GM12878 (cell line): ENCODE results near the gene TSKU. TPM values are rescaled to one million over a fixed set of nuclear protein-coding genes. Genes with fewer than 3 reads are reported as not detected.
"Not testable (repeated sequence)": the region's sequence is repeated elsewhere in the genome, so short reads cannot be mapped to it uniquely, and the experiment has no call there.

Experiments
- ATAC-seq: fragments of 200-7000 bp; cut with Tn5 transposase; 3 replicates; pipeline ENCODE4 v1.9.1; 2020; ENCODE audit warnings: mild to moderate bottlenecking, moderate library complexity
- BruUV-seq: library from RNA; stranded (reverse); fragments of 400-500 nt; replicated peaks from 2 replicates; lab custom pipeline; 2021; lab: Mats Ljungman, UMichigan
- CTCF ChIA-PET: fragments of 300-600 bp; sonication (Branson Sonifier 250); formaldehyde crosslinking; extraction: SDS; loops from one replicate; lab custom pipeline; 2021; ENCODE audit warnings: inconsistent platforms; lab: Yijun Ruan, JAX
- POLR2A ChIA-PET: fragments of 350-600 bp; formaldehyde crosslinking; extraction: SDS; loops from one replicate; lab custom pipeline; 2021; ENCODE audit warnings: inconsistent platforms; lab: Charles Lee
- RAD21 ChIA-PET: fragments of 300-600 bp; sonication (Branson Sonifier 250); formaldehyde crosslinking; loops from one replicate; lab custom pipeline; 2023; ENCODE audit warnings: antibody characterized with exemption; ENCODE audit not compliant: unreplicated experiment; lab: Charles Lee
- SMC1A ChIA-PET: fragments of 300-600 bp; sonication (Branson Sonifier 250); formaldehyde crosslinking; loops from one replicate; lab custom pipeline; 2023; ENCODE audit not compliant: unreplicated experiment, uncharacterized antibody; lab: Charles Lee
- DNase-seq: peaks from one replicate; pipeline ENCODE4 v3.0.0-alpha.2; 2011; ENCODE audit warnings: low read depth, low spot score
- FAIRE-seq: peaks from 3 replicates; lab custom pipeline; 2011; peaks lifted over from hg19 to GRCh38; lab: Jason Lieb, UNC
- H2AFZ ChIP-seq: 2 replicates; pipeline ENCODE4 v1.6.0; 2011; ENCODE audit warnings: low read depth, low read length, control low read depth; ENCODE audit not compliant: control insufficient read depth
- H3K27ac ChIP-seq: 2 replicates; pipeline ENCODE4 v1.5.1; 2011; ENCODE audit warnings: control low read depth; ENCODE audit not compliant: control insufficient read depth, insufficient read depth
- H3K27me3 ChIP-seq, 2 experiments: replicated peaks in 1 of 2; 2 replicates each; pipeline versions ENCODE4 v1.6.0 to v1.6.1; 2011; ENCODE audit warnings: low read length in 1 of 2; ENCODE audit not compliant: control insufficient read depth in 2 of 2, insufficient read depth in 2 of 2
- H3K36me3 ChIP-seq, 2 experiments: 2 replicates each; pipeline ENCODE4 v1.5.1; 2011; ENCODE audit warnings: low read length in 1 of 2; ENCODE audit not compliant: control insufficient read depth in 2 of 2, insufficient read depth in 2 of 2
- H3K4me1 ChIP-seq: 2 replicates; pipeline ENCODE4 v1.6.1; 2011; ENCODE audit warnings: mild to moderate bottlenecking, low read length, moderate library complexity, mixed read lengths; ENCODE audit not compliant: control insufficient read depth, insufficient read depth
- H3K4me2 ChIP-seq: 2 replicates; pipeline ENCODE4 v1.6.0; 2011; ENCODE audit warnings: control low read depth; ENCODE audit not compliant: control insufficient read depth, insufficient read depth
- H3K4me3 ChIP-seq: fragments of 200-600 bp; sonication (generic); 2 replicates; pipeline ENCODE4 v1.5.1; 2016
- H3K79me2 ChIP-seq: 2 replicates; pipeline ENCODE4 v1.6.0; 2011; ENCODE audit warnings: low read length; ENCODE audit not compliant: control insufficient read depth, insufficient read depth
- H3K9ac ChIP-seq: 2 replicates; pipeline ENCODE4 v1.8.0; 2011; ENCODE audit warnings: low read length, control low read depth, mixed read lengths; ENCODE audit not compliant: control insufficient read depth, insufficient read depth
- H3K9me3 ChIP-seq: replicated peaks from 3 replicates; pipeline ENCODE4 v1.5.1; 2011; ENCODE audit warnings: mild to moderate bottlenecking, low read length; ENCODE audit not compliant: control insufficient read depth, insufficient read depth
- H4K20me1 ChIP-seq: 2 replicates; pipeline ENCODE4 v1.6.0; 2011; ENCODE audit not compliant: control insufficient read depth, insufficient read depth
- BHLHE40 ChIP-seq, 2 experiments: fragments of 450-650 bp in 1 of 2; IDR thresholded peaks; 2 replicates each; pipeline ENCODE4 v1.6.1; 2011 to 2017; ENCODE audit warnings: low read depth in 2 of 2, borderline replicate concordance in 1 of 2, improper control_type of control experiment in 1 of 2, low read length in 1 of 2, mild to moderate bottlenecking in 1 of 2
- CHD2 ChIP-seq: IDR thresholded peaks from 2 replicates; pipeline ENCODE4 v1.6.1; 2011; ENCODE audit warnings: low read depth, low read length, improper control_type of control experiment, borderline replicate concordance
- CHD4 ChIP-seq: fragments of 200-600 bp; sonication (generic); IDR thresholded peaks from 2 replicates; pipeline ENCODE4 v1.6.1; 2016; ENCODE audit warnings: mild to moderate bottlenecking
- ESRRA ChIP-seq: IDR thresholded peaks from 2 replicates; pipeline ENCODE4 v1.6.1; 2012; ENCODE audit warnings: mild to moderate bottlenecking, low read length, improper control_type of control experiment
- JUNB ChIP-seq: IDR thresholded peaks from 2 replicates; pipeline ENCODE4 v1.6.1; 2016; ENCODE audit warnings: antibody characterized with exemption, mild to moderate bottlenecking
- LARP7 ChIP-seq: fragments of 450-650 bp; IDR thresholded peaks from 2 replicates; pipeline ENCODE4 v1.6.1; 2017; ENCODE audit warnings: mild to moderate bottlenecking
- MTA3 ChIP-seq: IDR thresholded peaks from 2 replicates; pipeline ENCODE4 v1.6.1; 2012; ENCODE audit warnings: low read length, inconsistent platforms, borderline replicate concordance
- MXI1 ChIP-seq: fragments of 150-350 bp; IDR thresholded peaks from 2 replicates; pipeline ENCODE4 v1.6.1; 2011; ENCODE audit warnings: low read depth, mild to moderate bottlenecking, inconsistent platforms, low read length, improper control_type of control experiment
- NFIC ChIP-seq: IDR thresholded peaks from 2 replicates; pipeline ENCODE4 v1.6.1; 2012; ENCODE audit warnings: low read depth, mild to moderate bottlenecking, inconsistent platforms, low read length, moderate library complexity
- NR2C1 ChIP-seq: fragments of 450-650 bp; IDR thresholded peaks from 2 replicates; pipeline ENCODE4 v1.6.1; 2017; ENCODE audit warnings: antibody characterized with exemption, mild to moderate bottlenecking, moderate library complexity
- RELB ChIP-seq: fragments of 450-650 bp; IDR thresholded peaks from 2 replicates; pipeline ENCODE4 v1.6.1; 2017; ENCODE audit warnings: low read depth, mild to moderate bottlenecking, moderate library complexity
- TBL1XR1 ChIP-seq: IDR thresholded peaks from 2 replicates; pipeline ENCODE4 v1.6.1; 2012; ENCODE audit warnings: low read depth, low read length, improper control_type of control experiment
- WGBS: methylation state at CpG from one replicate; pipeline ENCODE4 v1.1.6; 2016; ENCODE audit warnings: low lambda C conversion rate; ENCODE audit not compliant: insufficient replicate concordance, insufficient coverage; ENCODE audit errors: missing lambda C conversion rate; 5-methylcytosine and 5-hydroxymethylcytosine counted together
- in situ Hi-C: fragments of 300-500 bp; cut with MboI; formaldehyde crosslinking; loops from 9 replicates; pipeline ENCODE4 v1.14.3; 2018; ENCODE audit warnings: mixed read lengths
- intact Hi-C: fragments of 100-400 bp; cut with micrococcal nuclease; formaldehyde crosslinking; loops from one replicate; pipeline ENCODE4 v1.14.2; 2022; ENCODE audit not compliant: unreplicated experiment
- polyA plus RNA-seq, 11 experiments: library from polyadenylated mRNA; depleted of rRNA in 4 of 11; unstranded in 6 of 11; stranded (reverse) in 5 of 11; fragments of >200 nt; fragmentation: Nextera tagmentation in 4 of 11; fragmentation: Illumina TruSeq in 1 of 11; extraction: Ambion mirVana in 4 of 11; extraction: Trizol in 1 of 11; gene quantifications; 1 replicate in 1 of 11; 2 replicates in 10 of 11; pipeline versions ENCODE4 v1.2.1 to v1.2.3, GENCODE V29; 2011 to 2016; ENCODE audit warnings: inconsistent platforms in 2 of 11, missing spikeins in 2 of 11, low read depth in 1 of 11
- total RNA-seq, 4 experiments: library from RNA; depleted of rRNA in 3 of 4; stranded (reverse); fragments of >200 nt in 3 of 4; fragmentation: Illumina TruSeq in 1 of 4; extraction: Trizol in 1 of 4; gene quantifications; 2 replicates each; pipeline versions ENCODE4 v1.2.1 to v1.2.3, GENCODE V29; 2013 to 2021
- TF ChIP-seq, protein P1 (sequence below): fragments of 450-650 bp; IDR thresholded peaks from 2 replicates; pipeline ENCODE4 v1.6.1; 2014; ENCODE audit warnings: mild to moderate bottlenecking

TSKU gene
- total and polyA plus RNA-seq, 10 of the 15 experiments (the other 5 are each of a cell fraction or from before 2014, with no cell fraction given), result 0.04 to 1.5 (median 0.62) TPM

- TF ChIP-seq NR2C1 (no peak), LARP7 (no peak)
These were observed 31.3 kb downstream of the TSKU start (continued) for GRCh38 chr11:76814414-76814813.

DNA sequence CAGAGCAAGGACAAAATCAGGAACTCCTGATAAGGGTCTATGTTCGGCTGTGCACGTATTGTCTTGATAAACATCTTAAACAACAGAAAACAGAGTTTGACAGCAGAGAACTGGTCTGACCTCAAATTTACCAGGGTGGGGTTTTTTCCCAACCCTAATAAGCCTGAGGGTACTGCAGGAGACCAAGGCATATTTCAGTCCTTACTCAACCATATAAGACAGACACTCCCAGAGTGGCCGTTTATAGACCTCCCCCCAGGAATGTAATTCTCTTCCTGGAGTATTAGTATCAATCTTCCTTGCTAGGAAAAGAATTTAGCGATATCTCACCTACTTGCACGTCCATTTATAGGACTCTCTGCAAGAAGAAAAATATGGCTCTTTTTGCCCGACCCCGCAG is 32.5 kb downstream of the TSKU start:
- H3K27ac ChIP-seq, H3K4me2 ChIP-seq, H3K4me3 ChIP-seq, H3K79me2 ChIP-seq, POLR2A ChIA-PET, H3K36me3 ChIP-seq, BruUV-seq, H4K20me1 ChIP-seq, ATAC-seq, H3K4me1 ChIP-seq, H3K9me3 ChIP-seq, intact Hi-C loops, H2AFZ ChIP-seq, H3K27me3 ChIP-seq, in situ Hi-C loops, FAIRE-seq, H3K9ac ChIP-seq, DNase-seq: not testable (repeated sequence)
- ChIA-PET SMC1A (interaction anchor here (1.7 to 7.7 kb wide), 2 partner anchors 104 kb away, joined by 5 to 88 read pairs; no protein-coding TSS in a partner anchor), CTCF (interaction anchor here (0.7 to 8.9 kb wide), 3 partner anchors 51 to 104 kb away, joined by 4 to 229 read pairs (median 18); no protein-coding TSS in a partner anchor), RAD21 (interaction anchor here (0.5 kb wide), 1 partner anchor 50 kb away, joined by 3 read pairs; no protein-coding TSS in a partner anchor)
- 70% methylated on average over 7 of the region's 7 CpGs for WGBS

DNA sequence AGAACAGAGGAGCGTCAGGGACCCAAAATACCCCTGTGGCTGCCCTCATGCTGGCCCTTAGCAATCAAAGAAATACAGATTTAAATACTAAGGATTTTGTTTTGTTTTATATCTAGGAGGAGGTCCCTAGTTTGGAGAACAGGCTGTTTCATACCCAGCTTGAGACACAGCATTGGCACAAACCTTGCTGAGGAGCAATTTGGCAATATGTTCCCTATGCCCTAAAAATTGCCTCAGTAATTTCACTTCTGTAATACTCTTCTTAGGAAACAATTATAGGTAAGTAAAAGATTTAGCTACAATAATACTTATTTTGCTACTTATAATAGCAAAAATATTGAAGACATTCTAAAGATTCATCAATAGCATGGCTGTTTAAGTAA is 37.0 kb downstream of the TSKU start:
- in situ Hi-C loops, result no loop called here
- H3K36me3 ChIP-seq, result no peaks in the 10 kb centered on the region
- no peak overlapping the region for H3K9ac ChIP-seq
- no peak overlapping the region for H3K4me2 ChIP-seq
- no peak overlapping the region for H3K4me3 ChIP-seq
- peaks cover 1% of the 10 kb centered on the region; the same call in 2 of the 3 replicates for H3K9me3 ChIP-seq
- FAIRE-seq (no peak), ATAC-seq (no peak), DNase-seq (no peak)
- no peaks in the 10 kb centered on the region for H3K4me1 ChIP-seq
- no peak overlapping the region for H3K27ac ChIP-seq
- no TSS peak for BruUV-seq
- CTCF ChIA-PET, result interaction anchor here (0.8 to 2.3 kb wide), 3 partner anchors 11 to 100 kb away, joined by 3 to 8 read pairs (median 4); no protein-coding TSS in a partner anchor
- H3K79me2 ChIP-seq, result no peaks in the 10 kb centered on the region
- no peak overlapping the region for H2AFZ ChIP-seq
- SMC1A ChIA-PET, result interaction anchor here (1.9 kb wide), 1 partner anchor 98 kb away, joined by 7 read pairs; no protein-coding TSS in a partner anchor
- 48% methylated on average over 1 of the region's 1 CpG for WGBS
- RAD21 ChIA-PET, result no interaction called here
- no peaks in the 10 kb centered on the region for H3K27me3 ChIP-seq
- intact Hi-C loops, result no loop called here
- POLR2A ChIA-PET, result no interaction called here
- H4K20me1 ChIP-seq, result no peaks in the 10 kb centered on the region
- TF ChIP-seq CHD4 (no peak), MTA3 (no peak), TBL1XR1 (no peak), ESRRA (no peak), CHD2 (no peak), BHLHE40 (IDR thresholded peaks at IDR 0.05; ENCODE audit: borderline replicate concordance in 1 of 2, low read depth in 2 of 2, low read length in 1 of 2) (no peak), NFIC (no peak), MXI1 (no peak), JUNB (no peak), RELB (no peak)
- TF ChIP-seq, protein P1, sequence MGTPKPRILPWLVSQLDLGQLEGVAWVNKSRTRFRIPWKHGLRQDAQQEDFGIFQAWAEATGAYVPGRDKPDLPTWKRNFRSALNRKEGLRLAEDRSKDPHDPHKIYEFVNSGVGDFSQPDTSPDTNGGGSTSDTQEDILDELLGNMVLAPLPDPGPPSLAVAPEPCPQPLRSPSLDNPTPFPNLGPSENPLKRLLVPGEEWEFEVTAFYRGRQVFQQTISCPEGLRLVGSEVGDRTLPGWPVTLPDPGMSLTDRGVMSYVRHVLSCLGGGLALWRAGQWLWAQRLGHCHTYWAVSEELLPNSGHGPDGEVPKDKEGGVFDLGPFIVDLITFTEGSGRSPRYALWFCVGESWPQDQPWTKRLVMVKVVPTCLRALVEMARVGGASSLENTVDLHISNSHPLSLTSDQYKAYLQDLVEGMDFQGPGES, result no peak
